Retinal pigment epithelial cell (primary cell): ENCODE data around the gene SLC49A3.
"Not testable (repeated sequence)": the region's sequence is repeated elsewhere in the genome, so short reads cannot be mapped to it uniquely, and the experiment has no call there.

Experiments
- DNase-seq: peaks from one replicate; pipeline ENCODE4 v3.0.0-alpha.2; 2010; ENCODE audit warnings: low read depth
- H3K4me3 ChIP-seq: 2 replicates; pipeline ENCODE4 v1.5.1; 2011; ENCODE audit warnings: mild to moderate bottlenecking, low read length, control low read depth, moderate library complexity
- TF ChIP-seq, protein P1 (sequence below): conservative IDR thresholded peaks from 2 replicates; pipeline ENCODE4 v1.5.1; 2011; ENCODE audit warnings: low read depth, low read length, control low read depth, inconsistent platforms

Gene SLC49A3

DNA sequence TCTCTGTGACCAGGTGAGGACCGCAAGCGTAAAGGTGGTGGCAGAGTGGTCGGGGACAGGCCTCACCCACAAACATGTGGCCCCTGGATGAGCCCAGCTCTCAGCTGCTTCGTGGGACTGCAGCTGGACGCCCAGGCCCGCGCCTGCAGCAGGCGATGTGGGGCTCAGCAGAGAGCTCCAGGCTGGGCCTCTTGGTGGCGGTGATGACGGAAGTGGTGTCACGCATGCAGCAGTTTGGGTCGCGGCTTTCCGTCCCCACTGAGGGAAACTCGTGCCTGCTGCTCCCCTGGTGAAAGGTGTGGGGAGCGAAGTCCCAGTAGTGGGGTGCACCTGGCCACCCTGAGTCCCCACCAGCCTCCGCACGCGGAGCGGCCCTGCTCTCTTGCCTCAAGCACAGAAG is 43.5 kb upstream of the SLC49A3 start:
- TF ChIP-seq, protein P1, sequence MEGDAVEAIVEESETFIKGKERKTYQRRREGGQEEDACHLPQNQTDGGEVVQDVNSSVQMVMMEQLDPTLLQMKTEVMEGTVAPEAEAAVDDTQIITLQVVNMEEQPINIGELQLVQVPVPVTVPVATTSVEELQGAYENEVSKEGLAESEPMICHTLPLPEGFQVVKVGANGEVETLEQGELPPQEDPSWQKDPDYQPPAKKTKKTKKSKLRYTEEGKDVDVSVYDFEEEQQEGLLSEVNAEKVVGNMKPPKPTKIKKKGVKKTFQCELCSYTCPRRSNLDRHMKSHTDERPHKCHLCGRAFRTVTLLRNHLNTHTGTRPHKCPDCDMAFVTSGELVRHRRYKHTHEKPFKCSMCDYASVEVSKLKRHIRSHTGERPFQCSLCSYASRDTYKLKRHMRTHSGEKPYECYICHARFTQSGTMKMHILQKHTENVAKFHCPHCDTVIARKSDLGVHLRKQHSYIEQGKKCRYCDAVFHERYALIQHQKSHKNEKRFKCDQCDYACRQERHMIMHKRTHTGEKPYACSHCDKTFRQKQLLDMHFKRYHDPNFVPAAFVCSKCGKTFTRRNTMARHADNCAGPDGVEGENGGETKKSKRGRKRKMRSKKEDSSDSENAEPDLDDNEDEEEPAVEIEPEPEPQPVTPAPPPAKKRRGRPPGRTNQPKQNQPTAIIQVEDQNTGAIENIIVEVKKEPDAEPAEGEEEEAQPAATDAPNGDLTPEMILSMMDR, result no peak
- no peak for DNase-seq
- H3K4me3 ChIP-seq, result no peak overlapping the region

DNA sequence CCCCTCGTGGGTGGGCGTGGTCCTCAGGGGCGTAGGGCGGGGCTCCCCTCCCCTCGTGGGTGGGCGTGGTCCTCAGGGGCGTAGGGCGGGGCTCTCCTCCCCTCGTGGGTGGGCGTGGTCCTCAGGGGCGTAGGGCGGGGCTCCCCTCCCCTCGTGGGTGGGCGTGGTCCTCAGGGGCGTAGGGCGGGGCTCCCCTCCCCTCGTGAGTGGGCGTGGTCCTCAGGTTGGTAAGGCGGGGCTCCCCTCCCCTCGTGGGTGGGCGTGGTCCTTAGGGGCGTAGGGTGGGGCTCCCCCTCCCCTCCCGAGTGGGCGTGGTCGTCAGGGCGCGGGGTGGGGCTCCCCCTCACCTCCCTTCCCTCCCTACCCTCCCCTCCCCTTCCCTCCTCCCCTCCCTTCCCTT is 43.0 kb upstream of the SLC49A3 start:
- not testable (repeated sequence) for H3K4me3 ChIP-seq, DNase-seq

- not testable (repeated sequence) for H3K4me3 ChIP-seq, DNase-seq
These were observed 42.3 kb upstream of the SLC49A3 start for GRCh38 chr4:730946-731904.

DNA sequence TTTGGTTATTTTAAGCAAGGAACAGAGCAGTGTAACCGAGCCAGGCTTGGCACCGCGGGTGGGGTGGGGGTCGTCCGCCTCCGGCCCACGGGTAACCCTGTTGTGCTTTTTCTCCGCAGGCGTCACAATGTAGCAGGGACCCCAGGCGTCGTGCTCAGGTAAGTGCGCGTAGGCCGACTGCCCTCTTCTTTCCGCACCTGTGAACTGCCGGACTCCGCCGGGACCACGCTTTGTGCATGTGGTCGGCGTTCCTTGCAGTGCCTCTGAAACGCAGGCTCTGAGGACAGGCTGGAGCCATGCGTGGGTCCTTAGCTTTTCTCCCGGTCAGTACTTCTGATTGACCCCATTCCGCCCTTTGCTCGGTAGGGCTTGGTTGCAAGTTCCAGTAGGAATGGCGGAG is 41.6 kb upstream of the SLC49A3 start:
- no peak overlapping the region for H3K4me3 ChIP-seq
- no peak for DNase-seq
- TF ChIP-seq, protein P1, result no peak

DNA sequence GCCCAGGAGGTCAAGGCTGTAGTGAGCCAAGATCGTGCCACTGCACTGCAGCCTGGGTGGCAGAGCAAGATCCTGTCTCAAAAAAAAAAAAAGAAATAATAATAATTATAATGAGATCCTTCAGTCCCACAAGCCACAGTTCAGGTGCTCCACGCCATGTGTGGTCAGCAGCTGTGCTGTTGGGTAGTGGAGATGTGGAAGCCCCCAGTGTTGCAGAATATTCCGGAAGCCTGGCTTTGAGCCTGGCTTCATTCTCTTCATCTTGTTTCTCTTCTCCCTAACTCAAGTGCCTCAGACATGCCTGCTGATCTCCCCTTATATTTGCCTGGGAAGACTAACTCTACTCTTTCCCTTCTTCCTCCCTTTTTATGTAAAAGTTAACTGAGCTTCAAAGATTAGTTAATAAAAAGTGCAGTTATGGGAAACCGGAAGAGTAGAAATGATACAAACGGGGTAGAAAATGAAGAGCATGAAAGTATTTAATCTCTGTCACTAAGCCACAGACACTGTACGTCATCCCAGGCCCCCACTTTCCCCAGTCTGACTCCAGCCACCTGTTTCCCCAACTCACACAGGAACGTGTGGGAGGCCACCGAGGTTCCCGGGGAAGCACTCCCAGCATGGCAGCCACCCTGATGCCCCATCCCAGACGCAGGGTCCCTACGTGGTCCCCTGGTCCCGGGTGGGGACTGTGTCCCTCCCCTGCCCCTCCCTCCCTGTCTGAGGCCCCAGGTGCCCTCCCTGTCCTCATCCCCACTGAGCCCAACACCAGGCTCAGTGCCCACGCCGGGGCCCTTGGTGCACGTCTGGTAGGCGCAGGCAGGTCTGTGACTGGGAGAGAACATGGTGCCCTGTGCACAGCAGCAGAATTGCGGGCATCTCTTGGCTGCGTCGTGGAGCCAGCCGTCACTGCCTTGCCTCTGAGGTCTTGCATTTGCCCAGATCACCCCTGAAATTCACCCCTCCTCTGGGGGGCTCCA is 40.7 kb upstream of the SLC49A3 start:
- TF ChIP-seq, protein P1, result no peak
- DNase-seq, result no peak
- no peak overlapping the region for H3K4me3 ChIP-seq

DNA sequence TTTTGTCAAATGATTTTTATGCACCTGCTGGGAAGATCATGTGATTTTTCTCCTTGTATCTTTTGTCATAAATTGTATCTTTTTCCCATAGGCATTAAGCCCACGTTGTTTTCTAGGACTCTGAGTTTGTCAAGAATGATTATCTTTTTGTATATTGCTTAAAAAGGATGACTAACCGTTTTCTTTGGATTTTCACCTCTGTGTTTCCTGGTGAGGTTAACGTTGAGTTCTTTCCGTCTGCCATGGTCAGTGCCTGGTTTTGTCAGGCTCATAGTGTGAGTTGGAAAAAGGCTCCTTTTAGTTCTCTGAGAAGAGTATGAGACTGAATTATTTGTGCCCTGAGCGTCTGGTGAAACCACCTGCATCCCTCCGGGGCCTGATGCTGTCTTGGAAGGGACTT is 38.6 kb upstream of the SLC49A3 start:
- TF ChIP-seq, protein P1, result no peak
- H3K4me3 ChIP-seq, result no peak overlapping the region
- no peak for DNase-seq

- no peak overlapping the region for H3K4me3 ChIP-seq
These were observed 37.9 kb upstream of the SLC49A3 start for GRCh38 chr4:726838-727237.

More at GRCh38 chr4:726838-727237, 37.9 kb upstream of the SLC49A3 start:
- no peak for DNase-seq
- TF ChIP-seq, protein P1, result no peak
